GM10248 (cell line): ENCODE measurements around the gene DGCR6.
A peak's percentile ranks its signal among the peaks of the same experiment; 100 is the strongest.
"Not testable (repeated sequence)": the region's sequence is repeated elsewhere in the genome, so short reads cannot be mapped to it uniquely, and the experiment has no call there.

Experiments
- CTCF ChIA-PET: fragments of 300-600 bp; sonication (Branson Sonifier 250); formaldehyde crosslinking; extraction: SDS; loops from one replicate; lab custom pipeline; 2021; ENCODE audit warnings: antibody characterized with exemption; lab: Yijun Ruan, JAX
- POLR2A ChIA-PET: fragments of 350-650 bp; sonication (Branson Sonifier 250); formaldehyde crosslinking; extraction: SDS; loops from one replicate; lab custom pipeline; 2020; ENCODE audit warnings: antibody characterized with exemption; lab: Yijun Ruan, JAX
- DNase-seq: peaks from one replicate; pipeline ENCODE4 v3.0.0; 2012; ENCODE audit errors: extremely low spot score
- TF ChIP-seq, protein P1 (sequence below): IDR thresholded peaks from 2 replicates; pipeline ENCODE4 v1.5.1; 2012; ENCODE audit warnings: mild to moderate bottlenecking, low read depth; ENCODE audit errors: extremely low read depth, missing control alignments, control extremely low read depth

The DGCR6 gene

DNA sequence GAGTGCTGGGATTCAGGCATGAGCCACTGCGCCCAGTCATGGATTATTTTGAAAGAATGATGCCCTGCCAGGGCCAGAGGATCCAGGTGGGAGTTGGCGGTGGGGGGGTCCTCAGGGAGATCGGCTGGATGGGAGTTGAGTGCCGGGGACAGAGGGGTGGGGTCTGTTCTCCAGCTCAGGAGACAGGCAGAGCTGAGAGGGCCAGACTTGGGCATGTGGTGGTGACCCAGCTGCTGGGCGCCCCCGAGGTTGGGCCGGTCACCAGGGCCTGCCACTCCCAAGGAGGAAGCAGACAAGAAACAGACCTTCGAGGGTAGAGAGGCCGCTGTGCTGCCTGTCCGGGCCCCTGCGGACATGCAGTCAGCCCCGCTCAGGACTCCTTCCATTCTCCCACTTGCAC is 41.8 kb downstream of the DGCR6 start:
- POLR2A ChIA-PET, result no interaction called here
- DNase-seq, result no peak
- CTCF ChIA-PET, result no interaction called here
- TF ChIP-seq, protein P1, sequence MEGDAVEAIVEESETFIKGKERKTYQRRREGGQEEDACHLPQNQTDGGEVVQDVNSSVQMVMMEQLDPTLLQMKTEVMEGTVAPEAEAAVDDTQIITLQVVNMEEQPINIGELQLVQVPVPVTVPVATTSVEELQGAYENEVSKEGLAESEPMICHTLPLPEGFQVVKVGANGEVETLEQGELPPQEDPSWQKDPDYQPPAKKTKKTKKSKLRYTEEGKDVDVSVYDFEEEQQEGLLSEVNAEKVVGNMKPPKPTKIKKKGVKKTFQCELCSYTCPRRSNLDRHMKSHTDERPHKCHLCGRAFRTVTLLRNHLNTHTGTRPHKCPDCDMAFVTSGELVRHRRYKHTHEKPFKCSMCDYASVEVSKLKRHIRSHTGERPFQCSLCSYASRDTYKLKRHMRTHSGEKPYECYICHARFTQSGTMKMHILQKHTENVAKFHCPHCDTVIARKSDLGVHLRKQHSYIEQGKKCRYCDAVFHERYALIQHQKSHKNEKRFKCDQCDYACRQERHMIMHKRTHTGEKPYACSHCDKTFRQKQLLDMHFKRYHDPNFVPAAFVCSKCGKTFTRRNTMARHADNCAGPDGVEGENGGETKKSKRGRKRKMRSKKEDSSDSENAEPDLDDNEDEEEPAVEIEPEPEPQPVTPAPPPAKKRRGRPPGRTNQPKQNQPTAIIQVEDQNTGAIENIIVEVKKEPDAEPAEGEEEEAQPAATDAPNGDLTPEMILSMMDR, result no peak

DNA sequence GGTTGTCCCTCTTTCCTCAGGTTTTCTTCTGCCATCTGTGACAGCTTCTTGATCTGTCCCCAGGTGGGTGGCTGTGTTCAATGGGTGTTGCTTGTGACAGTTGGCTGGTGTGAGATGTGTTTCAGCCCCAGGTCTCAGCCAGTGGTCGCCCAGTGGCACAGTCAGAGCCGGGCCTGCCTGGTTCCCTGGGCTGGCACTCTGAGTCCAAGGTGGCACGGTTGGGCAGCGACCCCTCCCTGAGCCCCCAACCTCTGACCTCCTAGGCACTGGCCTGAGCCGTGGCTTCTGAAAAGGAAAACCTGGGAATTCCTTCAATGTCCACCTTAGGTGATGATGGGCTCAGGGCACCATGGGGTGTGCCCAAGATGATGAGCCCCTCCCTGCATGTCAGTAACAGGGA is 44.0 kb downstream of the DGCR6 start:
- no peak for DNase-seq
- ChIA-PET POLR2A (no interaction called here), CTCF (interaction anchor here (1.5 kb wide), 1 partner anchor 10 kb away, joined by 4 read pairs; no protein-coding TSS in a partner anchor)
- TF ChIP-seq, protein P1, result no peak

DNA sequence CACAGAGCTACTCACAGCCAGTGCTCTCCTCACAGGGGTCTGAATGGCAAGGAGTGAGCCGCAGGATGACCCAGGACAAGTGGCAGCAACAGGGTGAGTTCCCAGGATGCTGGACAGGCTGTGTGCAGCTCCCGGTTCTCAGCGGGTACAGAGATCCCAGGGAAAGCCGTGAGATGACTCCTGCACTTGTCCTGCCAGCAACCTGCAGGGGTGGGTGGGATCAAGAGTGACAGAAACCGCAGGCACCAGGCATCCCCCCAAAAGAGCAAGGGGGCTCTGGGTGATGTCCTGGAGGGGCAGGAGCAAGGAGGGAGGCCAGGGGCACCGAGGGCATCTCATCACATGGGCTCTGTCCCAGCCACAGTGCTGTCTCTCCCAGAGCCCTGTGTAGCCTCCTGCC is 45.9 kb downstream of the DGCR6 start:
- DNase-seq, result no peak
- ChIA-PET POLR2A (no interaction called here), CTCF (no interaction called here)
- TF ChIP-seq, protein P1, result no peak

DNA sequence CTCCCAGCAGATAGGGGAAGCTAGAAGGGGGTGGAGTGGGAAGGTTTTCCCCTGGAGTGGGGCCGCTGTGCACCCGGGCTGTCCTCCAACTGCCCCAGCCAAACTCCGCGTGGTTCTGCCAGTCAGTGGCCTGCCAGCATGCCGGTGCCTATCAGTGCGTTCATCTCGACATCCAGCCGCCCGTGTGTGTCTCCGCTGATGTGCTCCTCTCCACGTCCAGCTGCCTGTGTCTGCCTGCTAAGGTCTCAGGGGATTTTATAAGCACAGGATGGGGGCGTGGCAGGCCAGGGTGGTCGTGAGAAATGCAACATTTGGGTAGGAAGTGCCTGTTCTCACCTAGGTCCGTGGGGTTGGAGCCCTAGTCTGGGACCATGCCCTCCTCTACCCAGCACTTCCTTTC is 47.0 kb downstream of the DGCR6 start:
- CTCF ChIA-PET, DNase-seq, POLR2A ChIA-PET: not testable (repeated sequence)

DNA sequence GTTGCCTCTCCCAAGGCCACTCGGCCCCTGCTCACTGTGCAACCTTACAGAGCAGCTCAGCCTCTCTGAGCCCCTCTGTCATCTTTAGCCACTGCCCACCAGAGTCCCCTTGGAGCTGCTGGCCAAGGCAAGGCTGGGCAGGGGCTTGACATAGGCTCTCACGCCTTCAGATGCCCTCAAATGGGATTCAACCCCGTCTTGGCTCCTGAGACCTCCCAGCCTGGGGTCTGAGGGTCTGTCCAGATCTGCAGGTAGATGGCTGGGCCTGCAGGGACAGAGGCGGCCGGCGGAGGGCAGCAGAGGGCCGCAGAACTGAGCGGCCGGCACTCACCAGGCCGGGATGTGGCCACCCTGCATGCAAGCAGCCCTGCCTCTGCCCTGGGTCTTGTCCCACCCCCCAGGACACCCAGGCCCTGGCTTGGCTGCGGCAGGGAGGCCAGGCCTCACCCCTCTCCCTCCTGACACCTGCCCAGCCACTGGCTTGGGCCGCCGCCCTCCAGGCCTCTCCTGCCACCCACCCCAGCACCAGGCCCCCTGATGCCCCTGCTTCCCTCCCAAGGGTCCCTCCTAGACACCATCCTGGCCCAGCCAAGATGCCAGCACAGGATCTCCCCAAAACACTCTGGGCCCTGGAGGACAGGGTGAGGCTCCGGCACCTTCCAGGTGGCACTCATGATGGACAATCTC is 48.3 kb downstream of the DGCR6 start:
- CTCF ChIA-PET, result interaction anchor here (1.6 kb wide), 1 partner anchor 675 kb away, joined by 5 read pairs; no protein-coding TSS in a partner anchor
- POLR2A ChIA-PET, result not testable (repeated sequence)
- peak; percentile 81 for DNase-seq
- TF ChIP-seq, protein P1, result peak; percentile 94

DNA sequence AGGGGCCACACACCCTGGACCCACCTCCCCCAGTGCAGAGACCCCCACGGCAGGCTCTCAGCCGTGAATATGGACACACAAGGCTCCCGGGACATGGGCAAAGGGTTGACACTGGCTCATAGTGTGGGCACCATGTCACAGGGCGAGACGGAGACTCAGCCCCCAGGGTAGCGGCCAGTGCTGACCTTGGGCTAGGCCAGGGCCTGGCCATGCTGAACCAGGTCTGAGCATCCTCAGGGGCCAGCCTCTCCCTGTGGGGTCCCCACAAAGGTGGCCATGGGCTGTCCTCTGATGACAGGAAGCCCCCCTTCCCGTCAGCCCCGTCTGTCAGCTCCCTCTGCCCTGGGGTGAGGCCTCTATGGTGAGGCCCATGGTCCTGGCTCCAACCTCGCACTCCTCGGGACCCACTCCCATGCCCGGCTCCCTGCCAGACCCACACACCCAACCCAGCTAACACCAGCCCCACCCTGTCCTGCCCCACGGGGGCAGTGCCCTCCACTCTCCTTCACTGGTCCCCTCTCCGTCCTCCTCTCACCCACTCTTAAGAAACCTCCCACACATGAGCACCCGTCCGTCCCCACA is 49.0 kb downstream of the DGCR6 start:
- CTCF ChIA-PET, result interaction anchor here (1.6 to 1.7 kb wide), 2 partner anchors 189 to 675 kb away, joined by 3 to 5 read pairs; partner anchors contain the start of gene ESS2

DNA sequence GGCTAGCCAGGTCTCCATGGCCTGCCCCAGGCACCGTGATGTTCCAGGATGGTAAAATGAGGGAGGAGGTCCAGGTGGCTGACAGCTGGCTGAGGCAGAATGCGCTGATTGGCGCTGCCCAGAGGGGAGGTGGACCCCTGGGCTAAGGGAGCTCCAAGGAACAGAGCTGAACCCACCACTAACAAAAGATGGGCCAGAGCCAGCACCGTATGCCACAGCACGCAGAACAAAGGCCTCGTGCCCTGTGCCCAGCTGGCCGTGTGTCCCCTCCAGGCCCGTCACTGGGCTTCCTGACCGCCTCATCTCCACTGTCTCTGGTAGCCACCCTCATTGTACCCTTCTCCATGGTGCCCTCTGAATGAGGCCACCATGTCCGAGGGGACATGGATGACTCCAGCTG is 49.6 kb downstream of the DGCR6 start:
- TF ChIP-seq, protein P1, result no peak
- no peak for DNase-seq
- ChIA-PET POLR2A (no interaction called here), CTCF (interaction anchor here (1.6 to 1.7 kb wide), 2 partner anchors 189 to 674 kb away, joined by 3 to 5 read pairs; partner anchors contain the start of gene ESS2)

More for the DNA sequence above, 49.0 kb downstream of the DGCR6 start:
- TF ChIP-seq, protein P1, result no peak
- DNase-seq, result no peak
- POLR2A ChIA-PET, result no interaction called here

DNA sequence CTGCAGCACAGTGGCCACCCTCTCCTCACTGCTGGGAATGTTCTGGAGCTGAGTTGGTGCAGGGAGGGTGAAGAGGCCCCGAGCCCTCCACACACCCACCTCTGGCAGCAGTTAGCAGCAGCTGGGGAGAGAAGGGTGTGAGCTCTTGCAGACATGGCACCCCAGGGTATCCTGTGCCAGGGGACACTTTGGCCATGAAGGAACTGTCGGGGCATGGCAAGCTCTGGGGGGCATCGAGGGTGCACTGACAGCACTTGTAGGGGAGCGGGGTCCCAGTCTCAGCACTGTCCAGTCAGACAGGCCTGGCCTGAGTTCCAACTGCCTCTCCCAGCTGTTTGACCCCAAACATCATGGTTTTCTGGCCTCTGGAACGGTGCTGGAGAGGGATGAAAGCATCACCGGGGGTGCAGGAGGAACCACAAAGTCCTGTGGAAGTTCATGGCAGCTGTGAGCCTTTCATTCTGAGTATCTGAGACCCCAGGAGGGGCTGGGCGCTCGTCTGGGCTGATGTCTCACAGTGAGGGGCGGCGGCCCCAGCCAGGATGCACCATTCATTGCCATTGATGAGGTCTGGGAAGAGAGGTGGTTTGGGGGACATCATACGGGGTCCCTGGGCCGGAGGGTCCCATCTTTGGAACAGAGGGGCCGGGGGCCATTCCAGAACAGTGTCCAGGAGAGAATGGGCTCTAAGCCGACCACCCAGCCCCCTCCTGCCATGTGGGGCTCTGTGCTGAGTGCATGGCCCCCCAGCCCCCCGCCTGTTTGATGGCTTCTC is 50.2 kb downstream of the DGCR6 start:
- POLR2A ChIA-PET, result not testable (repeated sequence)
- CTCF ChIA-PET, result interaction anchor here (1.6 to 1.7 kb wide), 2 partner anchors 188 to 674 kb away, joined by 3 to 5 read pairs; partner anchors contain the start of gene ESS2

DNA sequence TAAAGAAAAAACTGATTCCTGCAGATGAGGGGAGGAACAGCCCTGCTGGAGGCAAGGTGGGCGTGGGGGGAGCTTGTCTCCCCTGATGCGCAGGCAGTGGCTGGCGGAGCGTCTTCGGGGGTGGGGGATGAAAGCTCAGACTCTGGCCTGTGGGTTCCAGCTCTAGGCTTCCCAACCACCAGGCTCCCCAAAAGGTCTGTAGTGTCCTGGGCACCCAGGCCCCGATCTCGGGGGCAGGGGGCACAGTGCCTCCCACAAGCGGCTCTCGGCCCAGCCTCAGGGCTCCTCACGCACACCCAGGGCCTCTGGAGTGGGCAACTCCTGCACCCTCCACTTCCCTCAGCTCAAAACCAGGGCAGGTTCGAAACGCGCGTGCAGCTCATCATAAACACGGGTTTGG is 50.8 kb downstream of the DGCR6 start:
- POLR2A ChIA-PET, DNase-seq, CTCF ChIA-PET: not testable (repeated sequence)

More for the DNA sequence above, 50.2 kb downstream of the DGCR6 start:
- DNase-seq, result not testable (repeated sequence)

DNA sequence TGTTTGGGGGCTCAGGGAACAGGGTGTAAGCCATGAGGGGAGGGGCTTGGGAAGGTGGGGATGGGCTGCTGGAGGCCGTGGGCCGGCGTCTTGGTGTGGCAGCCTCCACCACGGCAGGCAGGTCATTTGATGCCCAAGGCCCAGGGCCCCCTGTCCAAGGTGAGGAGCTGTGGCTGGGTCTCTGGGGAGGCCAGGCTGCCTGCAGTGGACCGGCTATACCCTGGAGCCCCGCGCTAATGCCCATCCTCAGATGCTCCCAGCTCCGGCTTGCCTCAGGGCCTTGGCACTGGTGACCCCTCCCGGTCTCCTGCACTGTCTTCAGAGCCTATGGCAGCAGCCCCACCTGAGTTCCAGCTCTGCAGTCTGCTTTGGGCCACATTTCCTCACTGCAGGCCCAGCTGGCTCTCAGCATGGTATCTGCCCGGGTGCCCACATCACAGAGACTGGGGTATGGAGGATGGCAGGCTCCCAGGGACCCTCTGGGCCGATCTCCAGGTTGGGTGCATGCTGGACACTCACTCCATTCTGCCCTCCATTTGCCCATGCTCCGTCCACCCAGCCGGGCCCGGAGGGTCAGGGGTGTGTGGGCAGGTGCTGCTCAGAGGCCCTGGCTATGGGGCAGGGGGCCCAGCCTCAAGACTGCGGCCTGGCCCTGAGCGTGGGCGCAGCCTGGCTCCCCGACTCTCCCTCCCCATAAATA is 51.7 kb downstream of the DGCR6 start:
- CTCF ChIA-PET, DNase-seq, POLR2A ChIA-PET: not testable (repeated sequence)
